WTC11 (cell line): Measurements from ENCODE around the gene MACROD2. TPM values are rescaled to one million over a fixed set of nuclear protein-coding genes. Genes with fewer than 3 reads are reported as not detected.

ENCODE experiments used
- ATAC-seq: fragments of 200-7000 bp; cut with Tn5 transposase; 2 replicates; pipeline ENCODE4 v1.10.0; 2021; ENCODE audit warnings: mild to moderate bottlenecking, moderate library complexity
- CTCF ChIA-PET: fragments of 300-600 bp; sonication (Branson Sonifier 250); formaldehyde crosslinking; loops from one replicate; lab custom pipeline; 2021; ENCODE audit warnings: antibody characterized with exemption; lab: Charles Lee
- POLR2A ChIA-PET: fragments of 350-600 bp; sonication (Branson Sonifier 250); formaldehyde crosslinking; loops from one replicate; lab custom pipeline; 2021; ENCODE audit warnings: antibody characterized with exemption; lab: Charles Lee
- DNase-seq: peaks from one replicate; pipeline ENCODE4 v3.0.0; 2021; ENCODE audit warnings: low spot score
- H3K27ac Mint-ChIP-seq: 2 replicates; pipeline ENCODE4 v1.8.0; 2021; ENCODE audit warnings: mixed read lengths
- H3K27me3 Mint-ChIP-seq: 2 replicates; pipeline ENCODE4 v1.8.0; 2021; ENCODE audit warnings: low read depth, mild to moderate bottlenecking, moderate library complexity, mixed read lengths
- H3K36me3 Mint-ChIP-seq: 2 replicates; pipeline ENCODE4 v1.8.0; 2021; ENCODE audit warnings: mixed read lengths
- H3K4me1 Mint-ChIP-seq: 2 replicates; pipeline ENCODE4 v1.8.0; 2022; ENCODE audit warnings: mixed read lengths
- H3K4me3 Mint-ChIP-seq: 2 replicates; pipeline ENCODE4 v1.8.0; 2021; ENCODE audit warnings: mild to moderate bottlenecking, moderate library complexity, mixed read lengths
- H3K9me3 Mint-ChIP-seq: 2 replicates; pipeline ENCODE4 v1.8.0; 2021; ENCODE audit warnings: mixed read lengths
- AFF4 ChIP-seq: sonication (generic); formaldehyde crosslinking; IDR thresholded peaks from 2 replicates; pipeline ENCODE4 v1.8.1; 2023; ENCODE audit warnings: mild to moderate bottlenecking, missing genetic modification reagents, borderline replicate concordance
- AR ChIP-seq: fragments of 250-450 bp; sonication (Bioruptor Pico); IDR thresholded peaks from 2 replicates; pipeline ENCODE4 v1.9.0; 2021; ENCODE audit warnings: mild to moderate bottlenecking
- ATF1 ChIP-seq: sonication (generic); formaldehyde crosslinking; IDR thresholded peaks from 2 replicates; pipeline ENCODE4 v1.8.1; 2023; ENCODE audit warnings: mild to moderate bottlenecking, moderate library complexity, missing genetic modification reagents
- ESRRA ChIP-seq: sonication (generic); formaldehyde crosslinking; IDR thresholded peaks from 2 replicates; pipeline ENCODE4 v1.8.1; 2022; ENCODE audit warnings: mild to moderate bottlenecking, missing genetic modification reagents, borderline replicate concordance
- FOXJ3 ChIP-seq: sonication (generic); formaldehyde crosslinking; IDR thresholded peaks from 2 replicates; pipeline ENCODE4 v1.9.0; 2021; ENCODE audit warnings: missing genetic modification reagents, mild to moderate bottlenecking, borderline replicate concordance
- FOXK1 ChIP-seq: sonication (generic); formaldehyde crosslinking; IDR thresholded peaks from 2 replicates; pipeline ENCODE4 v1.8.0; 2022; ENCODE audit warnings: mild to moderate bottlenecking, moderate library complexity, missing genetic modification reagents
- GABPB1 ChIP-seq: sonication (generic); formaldehyde crosslinking; IDR thresholded peaks from 2 replicates; pipeline ENCODE4 v1.8.1; 2023; ENCODE audit warnings: mild to moderate bottlenecking, missing genetic modification reagents
- NFE2L1 ChIP-seq: sonication (generic); formaldehyde crosslinking; IDR thresholded peaks from 2 replicates; pipeline ENCODE4 v1.8.1; 2023; ENCODE audit warnings: missing genetic modification reagents
- USF2 ChIP-seq: sonication (generic); formaldehyde crosslinking; IDR thresholded peaks from 2 replicates; pipeline ENCODE4 v1.8.1; 2023; ENCODE audit warnings: mild to moderate bottlenecking, missing genetic modification reagents, moderate library complexity
- ZBTB43 ChIP-seq: sonication (generic); formaldehyde crosslinking; IDR thresholded peaks from 2 replicates; pipeline ENCODE4 v1.8.1; 2023; ENCODE audit warnings: mild to moderate bottlenecking, missing genetic modification reagents
- ZNF138 ChIP-seq: sonication (generic); formaldehyde crosslinking; conservative IDR thresholded peaks from 2 replicates; pipeline ENCODE4 v1.8.1; 2022; ENCODE audit warnings: mild to moderate bottlenecking, moderate library complexity, missing genetic modification reagents
- ZNF425 ChIP-seq: fragments of 250-450 bp; sonication (Bioruptor Pico); conservative IDR thresholded peaks from 2 replicates; pipeline ENCODE4 v1.9.0; 2021; ENCODE audit warnings: mild to moderate bottlenecking
- total RNA-seq: library from RNA; stranded (reverse); gene quantifications from 3 replicates; pipeline ENCODE4 v1.2.3, GENCODE V29; 2021

MACROD2 gene
- total RNA-seq, 1 experiment from 2014 or later: 4.1 TPM

GRCh38 chr20:15546525-15547023 lies 1551.3 kb downstream of the MACROD2 start (continued):
- TF ChIP-seq AR (CRISPR knock-in tag) (no peak), ESRRA (no peak), ZNF138 (no peak), ZNF425 (CRISPR knock-in tag) (no peak), FOXK1 (CRISPR knock-in tag) (no peak), FOXJ3 (CRISPR knock-in tag) (no peak), ZBTB43 (CRISPR knock-in tag) (no peak), USF2 (no peak), AFF4 (CRISPR knock-in tag) (no peak)

GRCh38 chr20:15547119-15547518 lies 1551.8 kb downstream of the MACROD2 start:
- no peak for ATAC-seq
- TF ChIP-seq AFF4 (CRISPR knock-in tag) (no peak), ATF1 (no peak), GABPB1 (CRISPR knock-in tag) (no peak), NFE2L1 (no peak)

More at GRCh38 chr20:15547119-15547518, 1551.8 kb downstream of the MACROD2 start:
- H3K27me3 Mint-ChIP-seq: no peaks in the 10 kb centered on the region
- peaks cover 5% of the 10 kb centered on the region; the same call in 1 of the 2 replicates for H3K36me3 Mint-ChIP-seq
- POLR2A ChIA-PET: no interaction called here
- DNase-seq: no peak
- peaks cover 7% of the 10 kb centered on the region for H3K9me3 Mint-ChIP-seq
- CTCF ChIA-PET: no interaction called here
- H3K4me1 Mint-ChIP-seq: no peaks in the 10 kb centered on the region
- H3K4me3 Mint-ChIP-seq: no peak overlapping the region
- H3K27ac Mint-ChIP-seq: no peak overlapping the region
